GM06990 (cell line): ENCODE measurements around the gene RIMKLB.
"Not testable (repeated sequence)": the region's sequence is repeated elsewhere in the genome, so short reads cannot be mapped to it uniquely, and the experiment has no call there.

Experiments used
- DNase-seq: peaks from one replicate; pipeline ENCODE4 v3.0.0-alpha.2; 2011; ENCODE audit not compliant: insufficient read length; ENCODE audit errors: extremely low read depth
- H3K27me3 ChIP-seq: replicated peaks from 2 replicates; pipeline ENCODE4 v1.6.0; 2011; ENCODE audit warnings: low read length; ENCODE audit not compliant: control insufficient read depth, insufficient read depth
- H3K36me3 ChIP-seq: 2 replicates; pipeline ENCODE4 v1.5.1; 2011; ENCODE audit warnings: low read length; ENCODE audit not compliant: control insufficient read depth, insufficient read depth
- H3K4me3 ChIP-seq: replicated peaks from 2 replicates; pipeline ENCODE4 v1.5.1; 2011; ENCODE audit warnings: low read depth, mild to moderate bottlenecking, control low read depth, low read length
- TF ChIP-seq, protein P1 (sequence below): IDR thresholded peaks from 2 replicates; pipeline ENCODE4 v1.5.1; 2011; ENCODE audit warnings: low read length, control low read depth, mild to moderate bottlenecking, inconsistent platforms; ENCODE audit not compliant: insufficient read depth, poor library complexity, severe bottlenecking

RIMKLB gene

DNA sequence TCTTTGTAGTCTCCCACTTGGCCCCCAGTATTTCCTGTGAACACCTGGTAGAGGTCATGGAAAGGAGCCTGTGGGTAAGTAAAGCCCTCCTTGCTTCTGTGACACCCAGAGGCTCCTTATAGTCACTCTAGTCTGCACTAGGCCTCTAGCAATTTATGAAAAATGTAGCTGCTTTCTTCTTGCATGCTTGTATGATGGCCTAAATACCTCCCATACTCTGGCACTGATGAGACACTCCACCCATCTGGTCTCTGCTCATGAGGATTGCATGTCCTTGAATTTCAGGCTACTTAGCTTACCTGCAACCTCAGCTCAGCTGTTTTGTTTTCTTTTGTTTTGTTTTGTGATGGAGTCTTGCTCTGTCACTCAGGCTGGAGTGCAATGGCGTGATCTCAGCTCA lies 120.1 kb downstream of the RIMKLB start:
- TF ChIP-seq, protein P1, sequence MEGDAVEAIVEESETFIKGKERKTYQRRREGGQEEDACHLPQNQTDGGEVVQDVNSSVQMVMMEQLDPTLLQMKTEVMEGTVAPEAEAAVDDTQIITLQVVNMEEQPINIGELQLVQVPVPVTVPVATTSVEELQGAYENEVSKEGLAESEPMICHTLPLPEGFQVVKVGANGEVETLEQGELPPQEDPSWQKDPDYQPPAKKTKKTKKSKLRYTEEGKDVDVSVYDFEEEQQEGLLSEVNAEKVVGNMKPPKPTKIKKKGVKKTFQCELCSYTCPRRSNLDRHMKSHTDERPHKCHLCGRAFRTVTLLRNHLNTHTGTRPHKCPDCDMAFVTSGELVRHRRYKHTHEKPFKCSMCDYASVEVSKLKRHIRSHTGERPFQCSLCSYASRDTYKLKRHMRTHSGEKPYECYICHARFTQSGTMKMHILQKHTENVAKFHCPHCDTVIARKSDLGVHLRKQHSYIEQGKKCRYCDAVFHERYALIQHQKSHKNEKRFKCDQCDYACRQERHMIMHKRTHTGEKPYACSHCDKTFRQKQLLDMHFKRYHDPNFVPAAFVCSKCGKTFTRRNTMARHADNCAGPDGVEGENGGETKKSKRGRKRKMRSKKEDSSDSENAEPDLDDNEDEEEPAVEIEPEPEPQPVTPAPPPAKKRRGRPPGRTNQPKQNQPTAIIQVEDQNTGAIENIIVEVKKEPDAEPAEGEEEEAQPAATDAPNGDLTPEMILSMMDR, result no peak
- no peak overlapping the region for H3K4me3 ChIP-seq
- H3K36me3 ChIP-seq, result no peaks in the 10 kb centered on the region
- H3K27me3 ChIP-seq, result no peaks in the 10 kb centered on the region
- no peak for DNase-seq

DNA sequence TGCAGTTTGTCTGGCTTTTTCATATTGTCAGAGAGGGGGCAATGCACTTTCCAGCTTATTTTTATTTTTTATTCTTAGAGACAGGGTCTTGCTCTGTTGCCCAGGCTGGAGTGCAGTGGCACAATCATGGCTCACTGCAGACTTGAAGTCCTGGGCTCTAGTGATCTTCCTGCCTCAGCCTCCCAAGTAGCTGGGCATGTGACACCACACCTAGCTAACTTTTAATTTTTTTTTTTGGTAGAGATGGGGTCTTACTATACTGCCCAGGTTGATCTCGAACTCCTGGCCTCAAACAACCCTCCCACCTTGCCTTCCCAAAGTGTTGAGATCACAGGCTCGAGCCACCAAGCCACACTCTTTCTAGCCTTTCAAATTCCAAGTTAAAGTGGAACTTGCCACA lies 120.7 kb downstream of the RIMKLB start:
- TF ChIP-seq, protein P1, result no peak
- DNase-seq, result no peak
- H3K4me3 ChIP-seq, result no peak overlapping the region
- no peaks in the 10 kb centered on the region for H3K27me3 ChIP-seq
- H3K36me3 ChIP-seq, result no peaks in the 10 kb centered on the region

DNA sequence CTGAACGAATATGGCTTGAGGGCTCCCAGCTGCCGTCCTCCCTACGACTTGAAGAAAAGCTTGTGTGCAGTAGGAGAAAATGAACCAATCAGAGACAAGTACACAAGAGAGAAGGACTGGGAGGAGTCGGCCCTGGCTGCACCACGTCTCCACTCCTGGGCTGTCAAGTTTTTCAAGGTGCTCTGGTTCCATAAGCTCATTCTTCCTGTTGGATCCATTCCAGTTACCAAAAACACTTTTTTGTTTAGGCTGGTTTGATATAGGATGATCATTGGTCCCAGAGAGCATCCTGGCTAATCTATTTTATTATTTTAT lies 121.8 kb downstream of the RIMKLB start:
- H3K36me3 ChIP-seq, result no peaks in the 10 kb centered on the region
- DNase-seq, result no peak
- H3K4me3 ChIP-seq, result no peak overlapping the region
- H3K27me3 ChIP-seq, result no peaks in the 10 kb centered on the region
- TF ChIP-seq, protein P1, result no peak

DNA sequence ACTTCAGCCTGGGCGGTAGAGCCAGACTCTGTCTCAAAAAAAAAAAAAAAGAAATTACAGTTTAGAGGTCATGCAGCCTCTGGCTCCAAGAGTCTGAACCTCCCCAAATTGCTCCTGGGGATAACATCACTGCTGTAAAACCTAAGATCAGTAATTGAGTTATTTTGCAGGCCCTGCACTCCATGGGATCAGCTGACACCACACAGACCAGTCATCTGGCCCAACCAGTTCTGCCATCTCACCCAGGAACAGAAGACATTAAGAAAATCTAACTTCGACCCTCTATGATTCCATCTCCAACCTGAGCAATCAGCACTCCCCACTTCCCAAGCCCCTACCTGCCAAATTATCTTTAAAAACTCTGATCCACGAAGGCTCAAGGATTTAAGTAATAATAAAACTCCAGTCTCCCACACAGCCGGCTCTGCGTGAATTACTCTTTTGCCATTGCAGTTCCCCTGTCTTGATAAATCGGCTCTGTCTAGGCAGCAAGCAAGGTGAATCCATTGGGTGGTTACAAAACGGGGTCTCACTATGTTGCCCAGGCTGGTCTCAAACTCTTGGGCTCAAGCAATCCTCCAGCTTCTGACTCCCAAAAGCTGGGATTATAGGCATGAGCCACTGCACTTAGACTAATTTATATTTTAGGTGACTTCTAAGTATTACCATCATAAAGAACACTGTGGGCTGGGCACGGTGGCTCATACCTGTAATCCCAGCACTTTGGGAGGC lies 123.1 kb downstream of the RIMKLB start:
- not testable (repeated sequence) for DNase-seq, H3K4me3 ChIP-seq, H3K36me3 ChIP-seq, H3K27me3 ChIP-seq

DNA sequence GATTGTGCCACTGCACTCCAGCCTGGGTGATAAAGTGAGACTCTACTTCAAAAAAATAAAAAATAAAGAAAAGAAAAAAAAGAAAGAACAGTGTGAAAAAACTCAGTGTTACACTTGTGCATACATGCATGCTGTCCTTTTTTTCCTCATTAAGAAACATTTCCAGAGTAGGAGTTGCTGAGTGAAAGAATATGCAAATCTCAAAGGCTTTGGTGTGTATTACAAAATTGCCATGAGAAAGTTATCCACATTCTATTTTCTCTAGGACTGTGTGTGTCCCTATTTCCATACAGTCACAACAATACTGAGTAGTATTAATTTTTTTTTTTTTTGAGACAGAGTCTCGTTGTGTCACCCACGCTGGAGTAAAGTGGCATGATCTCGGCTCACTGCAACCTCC lies 123.8 kb downstream of the RIMKLB start:
- TF ChIP-seq, protein P1, result no peak
- no peak for DNase-seq
- Histone ChIP-seq H3K36me3 (no peaks in the 10 kb centered on the region), H3K27me3 (no peaks in the 10 kb centered on the region), H3K4me3 (no peak overlapping the region)

DNA sequence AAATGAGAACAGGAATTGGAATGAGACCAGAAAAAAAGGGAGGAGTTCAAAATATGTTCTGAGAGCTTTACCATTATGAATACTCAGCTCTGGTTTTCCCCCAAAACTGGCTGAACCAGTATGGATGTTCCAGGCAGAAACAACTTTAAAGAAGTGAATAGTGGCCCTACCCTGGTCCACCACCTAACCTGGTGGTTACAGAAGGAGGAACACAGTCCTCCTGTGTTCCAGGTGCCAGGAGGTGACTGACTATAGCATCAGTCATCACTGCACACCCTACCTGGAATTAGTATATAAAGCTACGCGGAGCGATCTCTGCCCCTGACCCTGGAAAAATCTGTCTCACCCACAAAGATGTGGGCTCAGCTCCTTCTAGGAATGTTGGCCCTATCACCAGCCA lies 124.5 kb downstream of the RIMKLB start, which contains the start of gene A2ML1:
Gene A2ML1, plus strand, starts transcription at position 324 of the 400 bp plus-strand sequence. Its CDS starts 31 bp downstream, at position 355.
- no peak for DNase-seq
- TF ChIP-seq, protein P1, result no peak
- Histone ChIP-seq H3K4me3 (no peak within 1 kb of the TSS), H3K27me3 (no peaks in the 10 kb centered on the region), H3K36me3 (no peaks in the 10 kb centered on the region)
